CD4-positive, alpha-beta T cell treated with Interleukin-15 for 1 hour (primary cell): ENCODE measurements around the gene NDST3.

Experiments used
- DNase-seq: peaks from one replicate; pipeline ENCODE4 v3.0.0-alpha.2; 2020

Gene NDST3

GRCh38 chr4:118034053-118034785 lies at the start of gene NDST3:
Gene NDST3, plus strand, starts transcription at chr4:118034486. Its CDS starts 19,425 bp downstream, at chr4:118053911.
- peak; percentile 16 for DNase-seq

- no peak for DNase-seq
These were observed 48.0 kb upstream of the NDST3 start for GRCh38 chr4:117986321-117986720.

- DNase-seq, result no peak
These were observed 46.8 kb upstream of the NDST3 start for GRCh38 chr4:117987464-117987863.

- no peak for DNase-seq
These were observed 37.4 kb upstream of the NDST3 start for GRCh38 chr4:117996891-117997290.

GRCh38 chr4:118004088-118004487 lies 30.2 kb upstream of the NDST3 start:
- no peak for DNase-seq

- no peak for DNase-seq
These were observed 28.4 kb upstream of the NDST3 start for GRCh38 chr4:118005883-118006282.

- DNase-seq, result no peak
These were observed 22.1 kb upstream of the NDST3 start for GRCh38 chr4:118012142-118012541.

GRCh38 chr4:118014831-118015230 lies 19.5 kb upstream of the NDST3 start:
- no peak for DNase-seq

GRCh38 chr4:118018381-118019145 lies 15.7 kb upstream of the NDST3 start:
- DNase-seq, result no peak

- DNase-seq, result no peak
These were observed 7.5 kb upstream of the NDST3 start for GRCh38 chr4:118026806-118027205.

GRCh38 chr4:118029224-118029623 lies 5.1 kb upstream of the NDST3 start:
- DNase-seq, result no peak

- no peak for DNase-seq
These were observed 1.6 kb upstream of the NDST3 start for GRCh38 chr4:118032691-118033090.

GRCh38 chr4:118033148-118034052 lies 886 bp upstream of the NDST3 start:
- no peak for DNase-seq

- no peak for DNase-seq
These were observed 1.0 kb downstream of the NDST3 start for GRCh38 chr4:118035309-118035708.

GRCh38 chr4:118036336-118036735 lies 2.0 kb downstream of the NDST3 start:
- DNase-seq, result no peak

- DNase-seq, result no peak
These were observed 3.7 kb downstream of the NDST3 start for GRCh38 chr4:118037955-118038354.

- no peak for DNase-seq
These were observed 12.0 kb downstream of the NDST3 start for GRCh38 chr4:118046323-118046722.

GRCh38 chr4:118047043-118047442 lies 12.8 kb downstream of the NDST3 start:
- DNase-seq, result no peak

GRCh38 chr4:118058955-118059354 lies 24.7 kb downstream of the NDST3 start:
- no peak for DNase-seq

GRCh38 chr4:118059397-118059796 lies 25.1 kb downstream of the NDST3 start:
- DNase-seq, result no peak

GRCh38 chr4:118076958-118077766 lies 42.9 kb downstream of the NDST3 start:
- no peak for DNase-seq

- DNase-seq, result no peak
These were observed 43.5 kb downstream of the NDST3 start for GRCh38 chr4:118077767-118078105.

- no peak for DNase-seq
These were observed 47.1 kb downstream of the NDST3 start for GRCh38 chr4:118081434-118081833.
